ENCODE measurements around the gene LRP5. TPM values are rescaled to one million over a fixed set of nuclear protein-coding genes. Genes with fewer than 3 reads are reported as not detected.
A peak's percentile ranks its signal among the peaks of the same experiment; 100 is the strongest.

The LRP5 gene
- total RNA-seq, 4 donors from 2014 or later, result 22.3 to 43.2 (median 33.8) TPM

GRCh38 chr11:68296344-68297051 is 15.9 kb upstream of the LRP5 start:
- Histone ChIP-seq H3K27me3 (no peaks in the 10 kb centered on the region), H3K4me1 (peaks cover 0 to 20% (median 4%) of the 10 kb centered on the region in 4 donors), H3K4me3 (no peak overlapping the region), H3K9me3 (no peaks in the 10 kb centered on the region), H3K36me3 (no peaks in the 10 kb centered on the region), H3K27ac (no peak overlapping the region)
- no peak for DNase-seq (ENCODE audit: low spot score in 2 of 2)
- TF ChIP-seq, protein P1, sequence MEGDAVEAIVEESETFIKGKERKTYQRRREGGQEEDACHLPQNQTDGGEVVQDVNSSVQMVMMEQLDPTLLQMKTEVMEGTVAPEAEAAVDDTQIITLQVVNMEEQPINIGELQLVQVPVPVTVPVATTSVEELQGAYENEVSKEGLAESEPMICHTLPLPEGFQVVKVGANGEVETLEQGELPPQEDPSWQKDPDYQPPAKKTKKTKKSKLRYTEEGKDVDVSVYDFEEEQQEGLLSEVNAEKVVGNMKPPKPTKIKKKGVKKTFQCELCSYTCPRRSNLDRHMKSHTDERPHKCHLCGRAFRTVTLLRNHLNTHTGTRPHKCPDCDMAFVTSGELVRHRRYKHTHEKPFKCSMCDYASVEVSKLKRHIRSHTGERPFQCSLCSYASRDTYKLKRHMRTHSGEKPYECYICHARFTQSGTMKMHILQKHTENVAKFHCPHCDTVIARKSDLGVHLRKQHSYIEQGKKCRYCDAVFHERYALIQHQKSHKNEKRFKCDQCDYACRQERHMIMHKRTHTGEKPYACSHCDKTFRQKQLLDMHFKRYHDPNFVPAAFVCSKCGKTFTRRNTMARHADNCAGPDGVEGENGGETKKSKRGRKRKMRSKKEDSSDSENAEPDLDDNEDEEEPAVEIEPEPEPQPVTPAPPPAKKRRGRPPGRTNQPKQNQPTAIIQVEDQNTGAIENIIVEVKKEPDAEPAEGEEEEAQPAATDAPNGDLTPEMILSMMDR (IDR thresholded peaks at IDR 0.05), result no peak
- TF ChIP-seq EP300 (IDR thresholded peaks at IDR 0.05) (no peak), POLR2A (IDR thresholded peaks at IDR 0.05) (no peak)
- 90 to 91% methylated on average over 12 of the region's 15 CpGs for whole genome bisulfite sequencing, 2 donors

DNA sequence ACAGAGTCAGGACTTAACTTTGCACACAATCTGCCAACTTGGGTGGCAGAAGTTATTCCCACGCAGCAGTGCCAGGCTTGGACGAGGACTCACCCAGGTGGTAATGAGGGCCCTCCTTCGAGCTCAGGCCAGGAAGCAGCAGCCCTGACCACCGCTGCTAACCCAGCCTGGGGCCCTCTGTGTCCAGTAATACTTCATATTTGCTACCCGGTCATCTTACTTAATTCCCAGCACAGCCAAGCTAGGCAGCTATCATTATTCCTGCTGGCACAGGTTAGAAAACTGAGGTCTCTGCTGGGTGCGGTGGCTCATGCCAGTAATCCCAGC is 15.4 kb upstream of the LRP5 start:
- Histone ChIP-seq H3K36me3 (no peaks in the 10 kb centered on the region), H3K27ac (peak overlapping the region in 1 of 4 donors; percentile 64), H3K4me1 (peaks cover 0 to 20% (median 4%) of the 10 kb centered on the region in 4 donors), H3K9me3 (no peaks in the 10 kb centered on the region), H3K27me3 (no peaks in the 10 kb centered on the region), H3K4me3 (no peak overlapping the region)
- TF ChIP-seq, protein P1 (IDR thresholded peaks at IDR 0.05), result no peak
- no peak for TF ChIP-seq EP300 (IDR thresholded peaks at IDR 0.05)
- no peak for TF ChIP-seq POLR2A (IDR thresholded peaks at IDR 0.05)
- no peak for DNase-seq (ENCODE audit: low spot score in 2 of 2)
- WGBS, 2 donors, result 88 to 94% methylated on average over 6 of the region's 6 CpGs

- no peak for DNase-seq (ENCODE audit: low spot score in 2 of 2)
- H3K27ac ChIP-seq, result peak overlapping the region in 2 of 4 donors; percentile 45 to 64
Measured at GRCh38 chr11:68297494-68297811, 14.9 kb upstream of the LRP5 start.

DNA sequence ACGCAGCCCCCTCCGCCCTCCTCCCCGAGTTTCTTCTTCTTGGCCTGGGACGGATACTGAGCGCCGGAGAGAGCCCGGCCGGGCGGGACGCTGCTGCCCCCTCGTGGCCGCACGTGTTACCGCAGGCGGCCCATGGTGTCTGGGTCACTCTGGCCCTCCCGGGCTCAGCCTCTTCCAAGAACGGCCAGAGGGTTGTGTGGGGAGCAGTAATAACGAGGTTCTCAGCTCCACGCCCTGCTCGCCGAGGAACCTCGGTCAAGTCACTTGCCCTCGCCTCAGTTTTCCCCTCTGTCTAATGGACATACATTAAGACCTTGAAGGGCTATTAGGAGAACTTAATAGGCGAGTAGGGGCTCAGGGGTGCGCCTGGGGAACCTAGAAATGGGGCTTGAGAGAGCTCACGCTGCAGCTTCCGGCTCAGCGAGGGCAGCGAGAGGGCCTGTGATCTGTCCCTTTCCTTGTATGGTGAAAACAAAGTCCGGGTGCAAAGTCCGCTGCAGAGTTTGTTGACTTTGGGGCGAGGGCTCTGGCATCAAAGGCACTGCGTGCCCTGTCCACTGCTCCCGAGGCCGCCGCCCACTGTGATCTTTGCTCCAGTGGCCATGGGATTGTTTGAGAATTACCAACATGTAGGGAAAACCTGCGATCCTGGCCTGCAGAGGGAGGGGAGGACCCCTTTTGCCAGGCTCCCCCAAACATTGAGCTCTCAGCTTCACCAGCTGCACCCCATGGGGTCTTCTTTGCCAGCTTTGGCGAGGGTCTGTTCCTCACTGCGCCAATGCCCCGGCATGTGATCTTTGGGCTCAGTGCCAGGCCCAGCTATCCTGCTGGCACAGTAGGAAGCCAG is 14.4 kb upstream of the LRP5 start:
- 26 to 32% methylated on average over 40 of the region's 40 CpGs for WGBS, 2 donors
- peaks cover 0 to 24% (median 4%) of the 10 kb centered on the region in 4 donors for H3K4me1 ChIP-seq
- H3K27me3 ChIP-seq, result no peaks in the 10 kb centered on the region
- DNase-seq (ENCODE audit: low spot score in 2 of 2), result peak; percentile 53 to 70
- TF ChIP-seq POLR2A (IDR thresholded peaks at IDR 0.05), result no peak
- TF ChIP-seq EP300 (IDR thresholded peaks at IDR 0.05), result peak in 1 of 2 donors; percentile 33
- TF ChIP-seq, protein P1 (IDR thresholded peaks at IDR 0.05), result peak; percentile 97 to 99 (median 97)
- no peaks in the 10 kb centered on the region for H3K9me3 ChIP-seq
- H3K36me3 ChIP-seq, result no peaks in the 10 kb centered on the region
- H3K4me3 ChIP-seq, result peak overlapping the region in 2 of 4 donors; percentile 4 to 31
- H3K27ac ChIP-seq, result peak overlapping the region in 2 of 4 donors; percentile 45 to 64

More at GRCh38 chr11:68297494-68297811, 14.9 kb upstream of the LRP5 start:
- Histone ChIP-seq H3K36me3 (no peaks in the 10 kb centered on the region), H3K4me1 (peaks cover 0 to 20% (median 4%) of the 10 kb centered on the region in 4 donors), H3K9me3 (no peaks in the 10 kb centered on the region), H3K4me3 (peak overlapping the region in 2 of 4 donors; percentile 4 to 31), H3K27me3 (no peaks in the 10 kb centered on the region)
- WGBS, 2 donors, result 27 to 35% methylated on average over 10 of the region's 10 CpGs
- TF ChIP-seq, protein P1 (IDR thresholded peaks at IDR 0.05), result no peak
- TF ChIP-seq POLR2A (IDR thresholded peaks at IDR 0.05), result no peak
- no peak for TF ChIP-seq EP300 (IDR thresholded peaks at IDR 0.05)
